ENCODE measurements around the gene RBBP4. TPM values are rescaled to one million over a fixed set of nuclear protein-coding genes. Genes with fewer than 3 reads are reported as not detected.

RBBP4 gene
- total and polyA plus RNA-seq, 2 of the 13 experiments (the other 11 are each of a cell fraction or from before 2014, with no cell fraction given), result 64.4 to 166 TPM

DNA sequence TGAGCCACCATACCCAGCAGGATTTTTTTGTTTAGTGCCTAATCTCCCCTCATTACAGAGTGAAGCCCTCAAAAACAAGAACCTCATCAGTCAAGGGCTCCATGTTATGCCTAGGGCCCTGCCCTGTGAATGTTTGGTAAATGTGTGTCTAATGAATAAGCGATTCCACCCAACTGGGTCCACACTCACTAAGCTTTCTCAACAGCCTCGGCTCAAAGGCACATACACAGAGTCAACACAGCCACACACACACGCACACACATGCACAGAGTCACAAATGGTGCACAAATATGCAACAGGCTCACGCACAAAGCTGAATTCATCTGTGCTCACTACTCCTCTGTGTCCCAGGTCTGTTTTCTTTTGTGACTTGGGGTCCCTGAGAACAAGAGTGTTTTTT, 63.3 kb downstream of the RBBP4 start (continued):
- TF ChIP-seq SP140L (CRISPR knock-in tag; IDR thresholded peaks at IDR 0.05; ENCODE audit: borderline replicate concordance) (no peak), TBX3 (IDR thresholded peaks at IDR 0.05; ENCODE audit: borderline replicate concordance) (peak; percentile 70; the same call in 1 of the 2 replicates), BORCS8-MEF2B (CRISPR knock-in tag; IDR thresholded peaks at IDR 0.05) (no peak; the same call in 1 of the 2 replicates), HNF4A (CRISPR knock-in tag; IDR thresholded peaks at IDR 0.05) (peak; percentile 89), ZNF160 (CRISPR knock-in tag; IDR thresholded peaks at IDR 0.05) (no peak), ZNF614 (CRISPR knock-in tag; IDR thresholded peaks at IDR 0.05; ENCODE audit: borderline replicate concordance) (peak; percentile 98), ZBTB46 (CRISPR knock-in tag; IDR thresholded peaks at IDR 0.05; ENCODE audit: borderline replicate concordance) (no peak), ZNF784 (CRISPR knock-in tag; IDR thresholded peaks at IDR 0.05; ENCODE audit: borderline replicate concordance) (no peak), ZNF205 (CRISPR knock-in tag; IDR thresholded peaks at IDR 0.05) (no peak; the same call in 1 of the 2 replicates), ZNF616 (CRISPR knock-in tag; IDR thresholded peaks at IDR 0.05; ENCODE audit: low read depth) (no peak), MIXL1 (CRISPR knock-in tag; IDR thresholded peaks at IDR 0.05) (peak; percentile 79), RFXANK (CRISPR knock-in tag; IDR thresholded peaks at IDR 0.05) (no peak), HIC2 (CRISPR knock-in tag; IDR thresholded peaks at IDR 0.05; ENCODE audit: low read depth) (no peak), MEF2D (CRISPR knock-in tag; IDR thresholded peaks at IDR 0.05) (peak; percentile 55; the same call in 1 of the 2 replicates), THAP11 (CRISPR knock-in tag; IDR thresholded peaks at IDR 0.05) (peak; percentile 39; the same call in 1 of the 2 replicates), ZEB1 (IDR thresholded peaks at IDR 0.05; ENCODE audit: insufficient replicate concordance, low read depth) (no peak), ZNF572 (CRISPR knock-in tag; IDR thresholded peaks at IDR 0.05) (no peak), HDAC2 (CRISPR knock-in tag; IDR thresholded peaks at IDR 0.05) (peak; percentile 52; the same call in 1 of the 2 replicates), CEBPG (CRISPR knock-in tag; IDR thresholded peaks at IDR 0.05) (peak; percentile 76), ZNF547 (CRISPR knock-in tag; IDR thresholded peaks at IDR 0.05) (no peak)
- TF ChIP-seq, protein P1, sequence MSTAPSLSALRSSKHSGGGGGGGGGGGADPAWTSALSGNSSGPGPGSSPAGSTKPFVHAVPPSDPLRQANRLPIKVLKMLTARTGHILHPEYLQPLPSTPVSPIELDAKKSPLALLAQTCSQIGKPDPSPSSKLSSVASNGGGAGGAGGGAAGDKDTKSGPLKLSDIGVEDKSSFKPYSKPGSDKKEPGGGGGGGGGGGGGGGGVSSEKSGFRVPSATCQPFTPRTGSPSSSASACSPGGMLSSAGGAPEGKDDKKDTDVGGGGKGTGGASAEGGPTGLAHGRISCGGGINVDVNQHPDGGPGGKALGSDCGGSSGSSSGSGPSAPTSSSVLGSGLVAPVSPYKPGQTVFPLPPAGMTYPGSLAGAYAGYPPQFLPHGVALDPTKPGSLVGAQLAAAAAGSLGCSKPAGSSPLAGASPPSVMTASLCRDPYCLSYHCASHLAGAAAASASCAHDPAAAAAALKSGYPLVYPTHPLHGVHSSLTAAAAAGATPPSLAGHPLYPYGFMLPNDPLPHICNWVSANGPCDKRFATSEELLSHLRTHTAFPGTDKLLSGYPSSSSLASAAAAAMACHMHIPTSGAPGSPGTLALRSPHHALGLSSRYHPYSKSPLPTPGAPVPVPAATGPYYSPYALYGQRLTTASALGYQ (CRISPR knock-in tag; IDR thresholded peaks at IDR 0.05), result 0 out of 2 replicates have a peak, but pooled peaks have one; percentile 27
- TF ChIP-seq, protein P2, sequence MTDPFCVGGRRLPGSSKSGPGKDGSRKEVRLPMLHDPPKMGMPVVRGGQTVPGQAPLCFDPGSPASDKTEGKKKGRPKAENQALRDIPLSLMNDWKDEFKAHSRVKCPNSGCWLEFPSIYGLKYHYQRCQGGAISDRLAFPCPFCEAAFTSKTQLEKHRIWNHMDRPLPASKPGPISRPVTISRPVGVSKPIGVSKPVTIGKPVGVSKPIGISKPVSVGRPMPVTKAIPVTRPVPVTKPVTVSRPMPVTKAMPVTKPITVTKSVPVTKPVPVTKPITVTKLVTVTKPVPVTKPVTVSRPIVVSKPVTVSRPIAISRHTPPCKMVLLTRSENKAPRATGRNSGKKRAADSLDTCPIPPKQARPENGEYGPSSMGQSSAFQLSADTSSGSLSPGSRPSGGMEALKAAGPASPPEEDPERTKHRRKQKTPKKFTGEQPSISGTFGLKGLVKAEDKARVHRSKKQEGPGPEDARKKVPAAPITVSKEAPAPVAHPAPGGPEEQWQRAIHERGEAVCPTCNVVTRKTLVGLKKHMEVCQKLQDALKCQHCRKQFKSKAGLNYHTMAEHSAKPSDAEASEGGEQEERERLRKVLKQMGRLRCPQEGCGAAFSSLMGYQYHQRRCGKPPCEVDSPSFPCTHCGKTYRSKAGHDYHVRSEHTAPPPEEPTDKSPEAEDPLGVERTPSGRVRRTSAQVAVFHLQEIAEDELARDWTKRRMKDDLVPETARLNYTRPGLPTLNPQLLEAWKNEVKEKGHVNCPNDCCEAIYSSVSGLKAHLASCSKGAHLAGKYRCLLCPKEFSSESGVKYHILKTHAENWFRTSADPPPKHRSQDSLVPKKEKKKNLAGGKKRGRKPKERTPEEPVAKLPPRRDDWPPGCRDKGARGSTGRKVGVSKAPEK (CRISPR knock-in tag; IDR thresholded peaks at IDR 0.05; ENCODE audit: borderline replicate concordance), result peak; percentile 71; the same call in 1 of the 2 replicates
